ENCODE results near the gene EIF3I.

GRCh38 chr1:32204943-32205361 lies 17.3 kb upstream of the EIF3I start:
- no peak for TF ChIP-seq CTCF (IDR thresholded peaks at IDR 0.05)
- no peak for TF ChIP-seq EP300 (IDR thresholded peaks at IDR 0.05)
- no peak for TF ChIP-seq POLR2A (IDR thresholded peaks at IDR 0.05)
- TF ChIP-seq POLR2AphosphoS5 (IDR thresholded peaks at IDR 0.05): no peak
